Bronchus fibroblast of lung (primary cell): ENCODE results near the gene NXNL1. TPM values are rescaled to one million over a fixed set of nuclear protein-coding genes. Genes with fewer than 3 reads are reported as not detected.

Experiments used
- total RNA-seq: library from RNA; depleted of rRNA; stranded (reverse); fragments of >200 nt; gene quantifications from 2 replicates; pipeline ENCODE4 v1.2.3, GENCODE V29; 2015

NXNL1 gene, protein sequence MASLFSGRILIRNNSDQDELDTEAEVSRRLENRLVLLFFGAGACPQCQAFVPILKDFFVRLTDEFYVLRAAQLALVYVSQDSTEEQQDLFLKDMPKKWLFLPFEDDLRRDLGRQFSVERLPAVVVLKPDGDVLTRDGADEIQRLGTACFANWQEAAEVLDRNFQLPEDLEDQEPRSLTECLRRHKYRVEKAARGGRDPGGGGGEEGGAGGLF
- not detected in 2 replicates for total RNA-seq

DNA sequence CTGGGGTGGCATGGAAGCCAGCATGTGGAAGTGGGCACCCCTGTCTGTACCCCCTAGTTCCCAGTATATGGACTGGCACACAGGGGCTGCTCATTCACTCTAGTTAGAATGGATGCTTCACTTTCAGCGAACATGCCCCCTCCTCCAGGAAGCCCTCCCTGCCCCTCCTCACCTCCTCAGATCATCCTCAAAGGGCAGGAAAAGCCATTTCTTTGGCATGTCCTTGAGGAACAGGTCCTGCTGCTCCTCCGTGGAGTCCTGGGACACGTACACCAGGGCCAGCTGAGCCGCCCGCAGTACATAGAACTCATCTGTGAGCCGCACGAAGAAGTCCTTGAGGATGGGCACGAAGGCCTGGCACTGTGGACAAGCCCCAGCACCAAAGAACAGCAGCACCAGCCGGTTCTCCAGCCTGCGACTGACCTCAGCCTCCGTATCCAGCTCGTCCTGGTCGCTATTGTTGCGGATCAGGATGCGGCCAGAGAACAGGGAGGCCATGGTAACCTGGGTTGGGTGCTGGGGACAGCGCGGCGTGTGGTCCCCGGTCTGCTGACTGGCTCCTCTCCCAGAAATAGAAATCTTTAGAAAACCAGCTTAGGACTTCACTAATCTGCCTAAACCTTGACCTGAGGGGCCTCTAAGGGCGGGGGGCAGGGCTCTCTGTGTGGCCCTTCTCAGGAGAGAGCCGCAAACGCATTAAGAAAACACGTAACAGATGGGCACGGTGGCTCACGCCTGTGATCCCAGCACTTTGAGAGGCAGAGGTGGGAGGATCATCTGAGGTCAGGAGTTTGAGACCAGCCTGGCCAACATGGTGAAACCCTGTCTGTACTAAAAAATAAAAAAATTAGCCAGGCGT is at the start of gene NXNL1:
TSS of gene NXNL1 (minus strand) at position 555 of the 859 bp plus-strand sequence. CDS start at position 498, 57 bp downstream.

DNA sequence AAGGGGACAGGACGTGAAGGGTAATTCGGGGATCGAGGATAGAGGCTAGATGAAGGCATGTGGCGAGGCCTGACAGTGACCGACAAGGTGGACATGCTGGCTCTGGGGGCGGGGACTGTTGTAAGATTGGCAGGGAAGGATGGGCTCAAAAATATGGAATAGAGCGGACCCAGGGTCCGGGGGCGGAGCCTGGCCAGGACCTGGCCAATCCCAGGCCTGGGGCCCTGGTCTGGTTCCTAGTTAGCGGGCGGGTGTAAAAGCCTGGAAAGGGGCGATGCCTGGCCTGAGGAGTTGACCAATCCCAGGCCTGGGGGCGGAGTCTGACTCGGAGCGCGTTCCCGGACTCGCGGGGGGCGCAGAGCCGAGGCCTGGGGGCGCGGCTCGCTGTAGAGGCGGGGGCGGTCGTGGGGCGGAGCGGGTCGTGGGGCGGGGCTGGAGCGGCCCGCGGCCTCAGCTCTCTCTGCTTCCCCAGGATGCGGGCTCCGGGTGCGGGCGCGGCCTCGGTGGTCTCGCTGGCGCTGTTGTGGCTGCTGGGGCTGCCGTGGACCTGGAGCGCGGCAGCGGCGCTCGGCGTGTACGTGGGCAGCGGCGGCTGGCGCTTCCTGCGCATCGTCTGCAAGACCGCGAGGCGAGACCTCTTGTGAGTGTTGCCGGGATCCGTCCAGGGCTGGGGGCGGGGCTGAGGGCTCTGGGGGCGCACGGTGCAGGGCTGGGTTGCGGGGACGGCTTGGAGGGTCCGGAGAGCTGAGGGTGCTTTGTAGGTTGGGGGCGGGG is 9.5 kb upstream of the NXNL1 start, which contains the start of gene SLC27A1:
TSS of gene SLC27A1 (plus strand) at position 457 of the 774 bp plus-strand sequence. CDS start at position 474, 17 bp downstream.

GRCh38 chr19:17448131-17448967 is 12.4 kb downstream of the NXNL1 start, which contains the start of gene TMEM221:
TSS of gene TMEM221 (minus strand) at chr19:17448668. CDS start at chr19:17448462, 206 bp downstream.

DNA sequence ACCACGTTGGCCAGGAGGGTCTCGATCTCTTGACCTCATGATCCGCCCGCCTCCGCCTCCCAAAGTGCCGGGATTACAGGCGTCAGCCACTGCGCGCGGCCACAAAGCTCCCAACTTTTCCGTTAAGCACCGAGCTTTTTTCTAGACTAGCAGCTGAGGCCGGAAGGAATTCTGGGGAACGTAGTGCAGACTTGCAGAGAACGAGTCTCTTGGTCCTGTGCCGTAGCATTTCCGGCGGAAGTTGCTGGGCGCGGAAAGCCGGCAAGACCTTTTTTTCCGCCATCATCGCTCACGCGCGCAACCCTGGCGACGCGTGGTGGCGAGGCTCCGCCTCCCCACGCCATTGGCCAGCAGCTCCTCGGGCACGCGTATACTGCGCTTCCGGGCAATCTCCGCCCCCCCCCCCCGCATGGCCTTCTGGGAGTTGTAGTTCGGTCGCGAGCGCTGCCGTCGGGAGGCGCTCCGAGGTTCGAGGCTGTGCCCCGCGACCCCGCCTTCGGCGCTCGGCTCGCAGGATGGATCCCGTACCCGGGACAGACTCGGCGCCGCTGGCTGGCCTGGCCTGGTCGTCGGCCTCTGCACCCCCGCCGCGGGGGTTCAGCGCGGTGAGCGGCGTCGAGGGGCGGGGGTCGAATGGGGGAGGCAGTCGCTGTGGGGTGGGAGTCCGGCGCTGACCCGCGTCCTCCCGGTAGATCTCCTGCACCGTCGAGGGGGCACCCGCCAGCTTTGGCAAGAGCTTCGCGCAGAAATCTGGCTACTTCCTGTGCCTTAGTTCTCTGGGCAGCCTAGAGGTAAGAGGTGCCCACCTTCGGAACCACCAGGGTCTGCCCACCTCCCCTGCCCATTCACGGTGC is 40.9 kb downstream of the NXNL1 start, which contains the start of gene MVB12A:
TSS of gene MVB12A (plus strand) at position 427 of the 854 bp plus-strand sequence. CDS start at position 516, 89 bp downstream.

Other genes with a start within 250 kb of the NXNL1 start
- 21.0 and 28.1 TPM in 2 replicates for gene USE1, start 245.6 kb downstream of the NXNL1 start, total RNA-seq
- 4.7 and 5.1 TPM in 2 replicates for gene OCEL1, start 234.7 kb downstream of the NXNL1 start, total RNA-seq
- gene NR2F6, start 215.0 kb downstream of the NXNL1 start, total RNA-seq, result 58.7 and 66.7 TPM in 2 replicates
- gene USHBP1, start 196.2 kb downstream of the NXNL1 start, total RNA-seq, result not detected in 2 replicates
- gene BABAM1, start 193.5 kb downstream of the NXNL1 start, total RNA-seq, result 114 and 121 TPM in 2 replicates
- gene ANKLE1, start 179.0 kb downstream of the NXNL1 start, total RNA-seq, result 1.5 TPM in 2 replicates
- gene ABHD8, start 157.5 kb downstream of the NXNL1 start, total RNA-seq, result 16.5 and 18.3 TPM in 2 replicates
- gene MRPL34, start 155.1 kb downstream of the NXNL1 start, total RNA-seq, result 94.0 and 119 TPM in 2 replicates
- gene DDA1, start 151.4 kb downstream of the NXNL1 start, total RNA-seq, result 30.3 and 41.0 TPM in 2 replicates
- gene ANO8, start 126.1 kb downstream of the NXNL1 start, total RNA-seq, result 5.2 and 5.5 TPM in 2 replicates
- 13.7 and 16.3 TPM in 2 replicates for gene GTPBP3, start 123.4 kb downstream of the NXNL1 start, total RNA-seq
- gene PLVAP, start 83.6 kb downstream of the NXNL1 start, total RNA-seq, result not detected in 2 replicates
- not detected in 2 replicates for gene CCDC194, start 66.7 kb downstream of the NXNL1 start, total RNA-seq
- 1.6 TPM in 1 of 2 replicates, not detected in the other for gene BST2, start 55.3 kb downstream of the NXNL1 start, total RNA-seq
- 101 and 106 TPM in 2 replicates for gene MVB12A, start 40.9 kb downstream of the NXNL1 start, total RNA-seq
- under 0.01 TPM in 1 of 2 replicates, not detected in the other for gene TMEM221, start 12.3 kb downstream of the NXNL1 start, total RNA-seq
- 8.6 and 9.8 TPM in 2 replicates for gene SLC27A1, start 9.6 kb upstream of the NXNL1 start, total RNA-seq
- gene PGLS, start 50.7 kb upstream of the NXNL1 start, total RNA-seq, result 84.2 and 96.3 TPM in 2 replicates
- 147 and 158 TPM in 2 replicates for gene COLGALT1, start 94.7 kb upstream of the NXNL1 start, total RNA-seq
- under 0.01 TPM in 1 of 2 replicates, not detected in the other for gene UNC13A, start 227.4 kb upstream of the NXNL1 start, total RNA-seq